ENCODE data around the gene PHLDA3.

PHLDA3 gene

GRCh38 chr1:201421041-201421440 lies 47.9 kb downstream of the PHLDA3 start:
- no peaks in the 10 kb centered on the region for H3K36me3 ChIP-seq (ENCODE audit: control insufficient read depth, low read length)
- H4K20me1 ChIP-seq (ENCODE audit: control insufficient read depth, insufficient read depth, low read depth, low read length) = no peaks in the 10 kb centered on the region
- no peak overlapping the region for H3K4me3 ChIP-seq (ENCODE audit: low read length)
- H3K27ac ChIP-seq (ENCODE audit: low read depth, low read length) = no peak overlapping the region
- H3K79me2 ChIP-seq (ENCODE audit: control insufficient read depth, low read length) = no peaks in the 10 kb centered on the region
- peaks cover 14% of the 10 kb centered on the region for H3K27me3 ChIP-seq (ENCODE audit: control insufficient read depth, low read length)
- H3K9me2 ChIP-seq (replicated peaks; ENCODE audit: control insufficient read depth, low read length) = no peaks in the 10 kb centered on the region
- H3K4me1 ChIP-seq (ENCODE audit: control insufficient read depth, low read length) = no peaks in the 10 kb centered on the region
- TF ChIP-seq, protein P1, sequence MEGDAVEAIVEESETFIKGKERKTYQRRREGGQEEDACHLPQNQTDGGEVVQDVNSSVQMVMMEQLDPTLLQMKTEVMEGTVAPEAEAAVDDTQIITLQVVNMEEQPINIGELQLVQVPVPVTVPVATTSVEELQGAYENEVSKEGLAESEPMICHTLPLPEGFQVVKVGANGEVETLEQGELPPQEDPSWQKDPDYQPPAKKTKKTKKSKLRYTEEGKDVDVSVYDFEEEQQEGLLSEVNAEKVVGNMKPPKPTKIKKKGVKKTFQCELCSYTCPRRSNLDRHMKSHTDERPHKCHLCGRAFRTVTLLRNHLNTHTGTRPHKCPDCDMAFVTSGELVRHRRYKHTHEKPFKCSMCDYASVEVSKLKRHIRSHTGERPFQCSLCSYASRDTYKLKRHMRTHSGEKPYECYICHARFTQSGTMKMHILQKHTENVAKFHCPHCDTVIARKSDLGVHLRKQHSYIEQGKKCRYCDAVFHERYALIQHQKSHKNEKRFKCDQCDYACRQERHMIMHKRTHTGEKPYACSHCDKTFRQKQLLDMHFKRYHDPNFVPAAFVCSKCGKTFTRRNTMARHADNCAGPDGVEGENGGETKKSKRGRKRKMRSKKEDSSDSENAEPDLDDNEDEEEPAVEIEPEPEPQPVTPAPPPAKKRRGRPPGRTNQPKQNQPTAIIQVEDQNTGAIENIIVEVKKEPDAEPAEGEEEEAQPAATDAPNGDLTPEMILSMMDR (IDR thresholded peaks at IDR 0.05; ENCODE audit: low read depth, low read length, poor library complexity, severe bottlenecking) = no peak
- no peak for TF ChIP-seq EZH2phosphoT487 (IDR thresholded peaks at IDR 0.05; ENCODE audit: borderline replicate concordance, low read length)
- no peaks in the 10 kb centered on the region for H3F3A ChIP-seq (ENCODE audit: control insufficient read depth, insufficient read depth)
- no peak overlapping the region for H3K4me2 ChIP-seq (ENCODE audit: low read length)
- H3K9me3 ChIP-seq (ENCODE audit: control insufficient read depth, insufficient read depth, low read length) = no peaks in the 10 kb centered on the region

DNA sequence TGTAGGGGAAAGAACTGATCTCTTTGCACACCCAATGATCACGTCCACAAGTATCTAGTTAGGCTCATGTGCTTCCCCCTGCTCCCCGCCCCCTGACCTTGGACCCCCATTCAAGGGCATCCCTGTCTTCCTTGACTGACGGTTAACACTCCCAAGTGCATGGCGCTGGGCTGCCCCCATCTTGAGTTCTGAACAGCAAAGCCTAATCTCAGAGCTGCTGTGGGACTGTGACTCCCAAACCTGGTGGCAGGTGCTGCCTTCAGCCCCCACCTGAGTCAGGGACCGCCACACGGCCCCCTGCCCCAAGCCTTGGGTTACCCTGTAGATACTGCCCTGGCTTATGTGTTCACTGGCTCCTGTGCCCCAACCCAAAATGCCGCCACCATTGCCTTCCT lies 48.4 kb downstream of the PHLDA3 start:
- no peaks in the 10 kb centered on the region for H3K9me3 ChIP-seq (ENCODE audit: control insufficient read depth, insufficient read depth, low read length)
- H3K4me1 ChIP-seq (ENCODE audit: control insufficient read depth, low read length) = no peaks in the 10 kb centered on the region
- TF ChIP-seq EZH2phosphoT487 (IDR thresholded peaks at IDR 0.05; ENCODE audit: borderline replicate concordance, low read length) = no peak
- TF ChIP-seq, protein P1 (IDR thresholded peaks at IDR 0.05; ENCODE audit: low read depth, low read length, poor library complexity, severe bottlenecking) = no peak
- H3K27ac ChIP-seq (ENCODE audit: low read depth, low read length) = no peak overlapping the region
- no peaks in the 10 kb centered on the region for H3K9me2 ChIP-seq (replicated peaks; ENCODE audit: control insufficient read depth, low read length)
- no peak overlapping the region for H3K4me2 ChIP-seq (ENCODE audit: low read length)
- H3K79me2 ChIP-seq (ENCODE audit: control insufficient read depth, low read length) = no peaks in the 10 kb centered on the region
- H3K4me3 ChIP-seq (ENCODE audit: low read length) = no peak overlapping the region
- H3F3A ChIP-seq (ENCODE audit: control insufficient read depth, insufficient read depth) = no peaks in the 10 kb centered on the region
- peaks cover 17% of the 10 kb centered on the region for H3K27me3 ChIP-seq (ENCODE audit: control insufficient read depth, low read length)
- no peaks in the 10 kb centered on the region for H3K36me3 ChIP-seq (ENCODE audit: control insufficient read depth, low read length)
- H4K20me1 ChIP-seq (ENCODE audit: control insufficient read depth, insufficient read depth, low read depth, low read length) = no peaks in the 10 kb centered on the region

- Histone ChIP-seq H4K20me1 (ENCODE audit: control insufficient read depth, insufficient read depth, low read depth, low read length) (no peaks in the 10 kb centered on the region), H3K27me3 (ENCODE audit: control insufficient read depth, low read length) (peaks cover 17% of the 10 kb centered on the region), H3K79me2 (ENCODE audit: control insufficient read depth, low read length) (no peaks in the 10 kb centered on the region), H3K4me1 (ENCODE audit: control insufficient read depth, low read length) (no peaks in the 10 kb centered on the region), H3F3A (ENCODE audit: control insufficient read depth, insufficient read depth) (no peaks in the 10 kb centered on the region), H3K9me3 (ENCODE audit: control insufficient read depth, insufficient read depth, low read length) (no peaks in the 10 kb centered on the region), H3K9me2 (replicated peaks; ENCODE audit: control insufficient read depth, low read length) (no peaks in the 10 kb centered on the region), H3K27ac (ENCODE audit: low read depth, low read length) (no peak overlapping the region), H3K4me2 (ENCODE audit: low read length) (no peak overlapping the region), H3K4me3 (ENCODE audit: low read length) (no peak overlapping the region), H3K36me3 (ENCODE audit: control insufficient read depth, low read length) (no peaks in the 10 kb centered on the region)
- TF ChIP-seq, protein P1 (IDR thresholded peaks at IDR 0.05; ENCODE audit: low read depth, low read length, poor library complexity, severe bottlenecking) = no peak
- TF ChIP-seq EZH2phosphoT487 (IDR thresholded peaks at IDR 0.05; ENCODE audit: borderline replicate concordance, low read length) = no peak
Measured at GRCh38 chr1:201419746-201420607, 49.0 kb downstream of the PHLDA3 start.

Measured in DOHH2 (cell line).